BE2C (cell line): Measurements from ENCODE around the gene ASF1B.

Experiments used
- DNase-seq: peaks from one replicate; pipeline ENCODE4 v3.0.0-alpha.2; 2020
- H3K27me3 ChIP-seq: fragments of 250-450 bp; sonication (Bioruptor Pico); 2 replicates; pipeline ENCODE4 v1.5.1; 2020; ENCODE audit warnings: mild to moderate bottlenecking
- H3K36me3 ChIP-seq: fragments of 250-450 bp; sonication (Bioruptor Pico); 2 replicates; pipeline ENCODE4 v1.5.1; 2020; ENCODE audit warnings: mild to moderate bottlenecking
- H3K4me1 ChIP-seq: fragments of 250-450 bp; sonication (Bioruptor Pico); 2 replicates; pipeline ENCODE4 v1.5.1; 2020
- H3K4me3 ChIP-seq: 2 replicates; pipeline ENCODE4 v1.5.1; 2011; ENCODE audit warnings: low read depth, low read length
- H3K9me3 ChIP-seq: fragments of 250-450 bp; sonication (Bioruptor Pico); 2 replicates; pipeline ENCODE4 v1.5.1; 2020
- CTCF ChIP-seq: IDR thresholded peaks from 2 replicates; pipeline ENCODE4 v1.5.1; 2012; ENCODE audit warnings: mild to moderate bottlenecking, low read depth, low read length

ASF1B gene

GRCh38 chr19:14102102-14102696, 34.2 kb downstream of the ASF1B start:
- Histone ChIP-seq H3K27me3 (no peaks in the 10 kb centered on the region), H3K9me3 (no peaks in the 10 kb centered on the region), H3K36me3 (peaks cover 19% of the 10 kb centered on the region), H3K4me3 (no peak overlapping the region), H3K4me1 (no peaks in the 10 kb centered on the region)
- no peak for TF ChIP-seq CTCF
- no peak for DNase-seq

- Histone ChIP-seq H3K27me3 (no peaks in the 10 kb centered on the region), H3K4me3 (no peak overlapping the region), H3K9me3 (no peaks in the 10 kb centered on the region), H3K4me1 (no peaks in the 10 kb centered on the region), H3K36me3 (peaks cover 25% of the 10 kb centered on the region)
- DNase-seq: no peak
- TF ChIP-seq CTCF: no peak
These were observed 35.3 kb downstream of the ASF1B start for GRCh38 chr19:14101003-14101545.

- no peaks in the 10 kb centered on the region for H3K27me3 ChIP-seq
- no peaks in the 10 kb centered on the region for H3K4me1 ChIP-seq
- peaks cover 25% of the 10 kb centered on the region for H3K36me3 ChIP-seq
- TF ChIP-seq CTCF: peak; percentile 43
- no peak overlapping the region for H3K4me3 ChIP-seq
- no peak for DNase-seq
- peaks cover 6% of the 10 kb centered on the region for H3K9me3 ChIP-seq
These were observed 38.7 kb downstream of the ASF1B start for GRCh38 chr19:14097532-14098151.

- peak; percentile 30; the same call in 1 of the 2 replicates for TF ChIP-seq CTCF
- peaks cover 22% of the 10 kb centered on the region for H3K36me3 ChIP-seq
These were observed 40.0 kb downstream of the ASF1B start for GRCh38 chr19:14096272-14096992.

DNA sequence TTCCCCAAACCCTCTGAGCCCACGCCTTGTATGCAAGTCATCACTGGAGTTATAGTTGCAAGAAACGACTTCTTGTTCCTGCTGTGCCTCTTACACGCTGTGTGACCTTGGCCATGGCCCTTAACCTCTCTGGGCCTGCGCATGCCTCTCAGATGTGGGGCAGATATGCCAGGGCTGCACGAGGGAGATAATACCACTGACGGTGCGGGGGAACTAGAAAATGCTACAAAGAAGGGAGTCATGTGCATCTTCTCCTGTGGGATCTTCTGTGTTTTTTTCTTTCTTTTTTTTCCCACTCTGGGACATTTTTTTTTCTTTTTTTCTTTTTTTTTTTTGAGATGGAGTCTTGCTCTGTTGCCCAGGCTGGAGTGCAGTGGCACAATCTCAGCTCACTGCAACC, 41.5 kb downstream of the ASF1B start:
- TF ChIP-seq CTCF: no peak
- no peak for DNase-seq
- no peaks in the 10 kb centered on the region for H3K4me1 ChIP-seq
- no peaks in the 10 kb centered on the region for H3K27me3 ChIP-seq
- H3K36me3 ChIP-seq: 0 out of 2 replicates have a peak, but pooled peaks cover 12% of the 10 kb centered on the region
- H3K4me3 ChIP-seq: no peak overlapping the region
- H3K9me3 ChIP-seq: peaks cover 6% of the 10 kb centered on the region

More at GRCh38 chr19:14096272-14096992, 40.0 kb downstream of the ASF1B start:
- no peaks in the 10 kb centered on the region for H3K27me3 ChIP-seq
- H3K4me3 ChIP-seq: no peak overlapping the region
- no peak for DNase-seq
- H3K4me1 ChIP-seq: no peaks in the 10 kb centered on the region
- H3K9me3 ChIP-seq: peaks cover 6% of the 10 kb centered on the region
